GM12864 (cell line): ENCODE measurements around the gene PIP5K1C.

Experiments used
- DNase-seq: peaks from one replicate; pipeline ENCODE4 v3.0.0-alpha.2; 2011; ENCODE audit warnings: low read depth
- H3K4me3 ChIP-seq: 2 replicates; pipeline ENCODE4 v1.5.1; 2011; ENCODE audit warnings: mild to moderate bottlenecking, low read depth, low read length, control low read depth
- TF ChIP-seq, protein P1 (sequence below): IDR thresholded peaks from 2 replicates; pipeline ENCODE4 v1.5.1; 2011; ENCODE audit warnings: low read depth, mild to moderate bottlenecking, moderate library complexity, low read length, control low read depth, inconsistent platforms; ENCODE audit errors: missing control alignments

The PIP5K1C gene

DNA sequence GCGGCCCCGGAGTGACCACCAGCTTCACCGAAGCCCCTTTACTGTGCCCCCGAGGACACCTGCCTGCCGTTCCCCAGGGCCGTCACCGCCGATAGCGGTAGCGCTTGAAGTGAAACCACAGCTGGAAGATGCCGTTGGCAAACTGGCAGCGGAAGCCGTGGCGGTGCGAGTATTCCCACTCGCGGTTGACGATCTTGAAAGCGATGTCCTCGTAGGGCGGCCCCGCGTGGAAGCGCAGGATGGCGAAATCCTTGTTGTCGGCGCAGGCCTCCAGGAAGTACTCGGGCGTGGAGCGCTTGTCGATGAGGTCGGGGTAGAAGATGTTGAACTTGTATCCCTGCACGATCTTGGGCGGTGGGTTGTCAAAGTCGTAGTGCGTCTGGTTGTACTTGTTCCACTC lies 88.4 kb downstream of the PIP5K1C start:
- no peak overlapping the region for H3K4me3 ChIP-seq
- TF ChIP-seq, protein P1, sequence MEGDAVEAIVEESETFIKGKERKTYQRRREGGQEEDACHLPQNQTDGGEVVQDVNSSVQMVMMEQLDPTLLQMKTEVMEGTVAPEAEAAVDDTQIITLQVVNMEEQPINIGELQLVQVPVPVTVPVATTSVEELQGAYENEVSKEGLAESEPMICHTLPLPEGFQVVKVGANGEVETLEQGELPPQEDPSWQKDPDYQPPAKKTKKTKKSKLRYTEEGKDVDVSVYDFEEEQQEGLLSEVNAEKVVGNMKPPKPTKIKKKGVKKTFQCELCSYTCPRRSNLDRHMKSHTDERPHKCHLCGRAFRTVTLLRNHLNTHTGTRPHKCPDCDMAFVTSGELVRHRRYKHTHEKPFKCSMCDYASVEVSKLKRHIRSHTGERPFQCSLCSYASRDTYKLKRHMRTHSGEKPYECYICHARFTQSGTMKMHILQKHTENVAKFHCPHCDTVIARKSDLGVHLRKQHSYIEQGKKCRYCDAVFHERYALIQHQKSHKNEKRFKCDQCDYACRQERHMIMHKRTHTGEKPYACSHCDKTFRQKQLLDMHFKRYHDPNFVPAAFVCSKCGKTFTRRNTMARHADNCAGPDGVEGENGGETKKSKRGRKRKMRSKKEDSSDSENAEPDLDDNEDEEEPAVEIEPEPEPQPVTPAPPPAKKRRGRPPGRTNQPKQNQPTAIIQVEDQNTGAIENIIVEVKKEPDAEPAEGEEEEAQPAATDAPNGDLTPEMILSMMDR: no peak
- no peak for DNase-seq

DNA sequence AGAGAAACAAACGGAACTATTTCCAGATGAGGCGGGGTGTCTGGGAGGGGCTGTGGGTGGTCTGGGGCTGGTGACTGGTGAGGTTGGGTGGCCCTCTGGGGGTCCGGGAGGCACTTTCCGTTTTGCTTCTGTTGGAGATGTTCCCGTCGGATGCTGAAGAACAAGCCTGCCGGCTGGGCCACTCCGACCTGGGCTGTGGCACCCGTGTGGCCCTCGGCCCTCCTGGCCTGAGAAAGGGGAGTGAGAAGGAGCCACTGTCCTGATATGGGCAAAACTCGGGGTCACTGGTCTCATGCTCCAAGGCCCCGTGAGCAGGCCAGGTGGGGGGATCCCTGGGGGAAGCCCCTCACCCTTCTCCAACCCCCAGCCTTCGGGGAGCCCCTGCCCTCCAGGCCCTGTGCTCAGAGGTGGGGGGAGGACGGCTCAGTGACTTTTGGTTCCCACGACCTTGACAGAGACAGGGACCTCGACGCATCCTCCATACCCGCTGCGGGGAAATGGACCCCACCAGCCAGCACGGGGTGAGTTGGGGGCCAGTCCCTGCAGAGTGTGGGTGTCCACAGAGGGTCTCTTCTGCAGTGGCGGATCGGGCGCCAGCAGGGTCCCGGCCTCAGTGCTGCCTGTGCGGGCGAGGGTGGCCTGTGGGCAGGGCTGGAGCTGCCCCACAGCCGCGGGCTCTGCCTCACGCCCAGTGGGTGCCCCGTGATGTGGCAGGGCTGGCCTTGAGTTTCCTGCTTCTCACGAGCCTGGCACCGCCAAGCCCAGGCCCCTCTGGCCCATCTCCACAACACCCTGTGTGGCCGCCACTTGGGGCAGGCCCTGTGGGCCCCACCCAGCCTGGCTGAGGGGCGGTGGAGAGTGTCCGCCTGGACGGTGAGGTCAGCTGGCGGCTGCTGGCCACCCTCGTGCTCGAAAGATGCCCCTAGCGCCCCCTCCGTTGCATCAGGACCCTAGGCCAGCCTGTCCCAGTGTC lies 89.2 kb downstream of the PIP5K1C start:
- H3K4me3 ChIP-seq: no peak overlapping the region
- TF ChIP-seq, protein P1: no peak
- DNase-seq: no peak

DNA sequence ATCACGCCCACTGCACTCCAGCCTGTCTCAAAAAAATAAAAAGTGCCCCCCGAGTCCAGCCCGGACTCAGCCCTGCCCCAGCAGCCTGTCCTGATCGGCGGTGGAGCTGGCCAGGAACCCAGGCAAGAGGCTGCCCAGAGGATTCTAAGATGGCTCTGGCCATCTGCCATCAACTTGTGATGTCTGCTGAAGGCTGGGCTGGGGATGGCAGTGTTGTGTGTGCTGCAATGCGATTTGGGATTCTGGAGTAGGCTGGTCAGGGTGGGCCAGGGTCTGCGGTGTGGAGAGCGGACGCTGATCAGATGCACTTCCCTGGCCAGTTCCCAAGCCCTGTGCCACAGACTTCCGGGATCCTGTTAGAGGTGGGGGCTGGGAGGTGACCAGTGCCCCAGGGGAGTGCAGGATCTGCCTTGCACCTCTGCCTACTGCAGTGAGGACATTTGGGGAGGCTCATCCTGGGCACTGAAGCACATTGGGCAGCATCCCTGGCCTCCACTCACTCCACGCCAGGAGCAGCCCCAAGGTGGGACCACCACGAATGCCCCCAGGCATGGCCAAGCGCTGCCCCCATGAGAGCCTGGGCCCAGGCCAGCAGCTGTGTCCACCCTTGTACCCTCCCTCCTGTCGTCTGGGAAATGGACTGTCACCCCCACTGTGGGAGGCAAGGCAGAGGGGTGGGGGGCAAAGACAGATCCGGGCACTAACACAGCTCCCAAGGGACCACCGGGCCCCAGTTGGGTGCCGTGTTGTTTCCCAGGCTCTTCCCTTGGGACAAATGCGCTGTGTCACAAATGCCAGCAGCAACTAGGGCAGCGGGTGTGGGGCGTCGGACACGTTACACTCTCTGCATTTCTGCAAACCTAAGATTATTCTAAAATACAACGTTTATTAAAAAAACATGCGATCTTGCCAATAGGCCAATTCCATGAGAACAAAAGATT lies 90.2 kb downstream of the PIP5K1C start:
- TF ChIP-seq, protein P1: no peak
- no peak for DNase-seq

DNA sequence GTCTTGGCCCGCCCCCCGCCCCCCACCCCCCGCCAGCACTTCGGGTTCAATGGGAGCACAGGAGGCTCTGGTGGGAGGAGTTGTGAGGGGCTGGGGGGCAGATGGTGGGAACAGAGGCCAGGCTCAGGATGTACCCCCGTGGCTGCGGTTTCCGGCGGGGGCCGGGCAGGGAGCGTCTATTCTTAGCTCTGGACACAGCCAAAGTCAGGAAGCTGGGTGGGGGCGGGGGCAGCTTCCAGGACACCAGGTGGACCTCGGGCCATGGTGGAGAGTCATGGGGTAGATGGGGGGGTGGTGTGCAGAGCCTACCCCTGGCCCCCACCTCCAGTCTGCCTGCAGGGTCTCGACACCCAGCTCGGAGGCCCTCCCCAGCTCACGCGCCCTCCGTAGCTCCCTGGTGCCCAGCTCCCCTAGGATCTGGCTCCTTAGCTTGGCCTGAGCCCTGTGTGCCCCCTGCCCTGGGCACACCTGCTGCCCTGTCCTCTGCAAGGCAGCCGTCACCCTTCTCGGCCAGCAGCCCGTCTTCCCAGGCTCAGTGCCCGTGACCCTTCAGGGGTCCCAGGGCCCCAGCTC lies 91.4 kb downstream of the PIP5K1C start:
- DNase-seq: no peak
- H3K4me3 ChIP-seq: no peak overlapping the region
- TF ChIP-seq, protein P1: no peak

More for the DNA sequence above, 90.2 kb downstream of the PIP5K1C start:
- H3K4me3 ChIP-seq: no peak overlapping the region

DNA sequence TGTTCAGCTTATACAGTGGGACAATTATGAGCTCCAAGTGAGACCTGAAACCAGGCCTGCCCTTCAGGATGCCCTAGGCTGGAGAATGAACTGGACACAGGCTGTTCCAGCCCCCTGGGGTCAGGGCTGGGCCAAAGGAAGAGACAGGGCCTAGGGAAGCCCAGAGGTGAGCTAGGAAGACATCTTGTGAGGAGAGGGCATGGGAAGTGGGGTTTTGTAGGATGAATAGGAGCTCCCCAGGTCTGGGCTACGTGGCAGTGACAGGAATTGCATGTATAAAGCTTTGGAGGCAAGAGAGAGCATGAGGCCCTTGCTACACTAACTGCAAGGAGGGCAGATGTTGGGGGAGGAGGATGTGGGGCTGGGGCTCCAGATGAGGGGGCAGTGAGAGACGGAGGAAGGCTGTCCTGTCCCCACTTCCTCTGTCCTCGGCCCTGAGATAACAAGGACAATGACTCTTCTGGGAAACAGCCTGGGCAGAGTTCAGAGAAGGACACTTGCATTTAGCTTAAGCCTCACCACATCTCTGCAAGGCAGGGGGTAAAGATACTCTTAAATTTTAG lies 92.1 kb downstream of the PIP5K1C start:
- DNase-seq: no peak
- TF ChIP-seq, protein P1: no peak
- no peak overlapping the region for H3K4me3 ChIP-seq

DNA sequence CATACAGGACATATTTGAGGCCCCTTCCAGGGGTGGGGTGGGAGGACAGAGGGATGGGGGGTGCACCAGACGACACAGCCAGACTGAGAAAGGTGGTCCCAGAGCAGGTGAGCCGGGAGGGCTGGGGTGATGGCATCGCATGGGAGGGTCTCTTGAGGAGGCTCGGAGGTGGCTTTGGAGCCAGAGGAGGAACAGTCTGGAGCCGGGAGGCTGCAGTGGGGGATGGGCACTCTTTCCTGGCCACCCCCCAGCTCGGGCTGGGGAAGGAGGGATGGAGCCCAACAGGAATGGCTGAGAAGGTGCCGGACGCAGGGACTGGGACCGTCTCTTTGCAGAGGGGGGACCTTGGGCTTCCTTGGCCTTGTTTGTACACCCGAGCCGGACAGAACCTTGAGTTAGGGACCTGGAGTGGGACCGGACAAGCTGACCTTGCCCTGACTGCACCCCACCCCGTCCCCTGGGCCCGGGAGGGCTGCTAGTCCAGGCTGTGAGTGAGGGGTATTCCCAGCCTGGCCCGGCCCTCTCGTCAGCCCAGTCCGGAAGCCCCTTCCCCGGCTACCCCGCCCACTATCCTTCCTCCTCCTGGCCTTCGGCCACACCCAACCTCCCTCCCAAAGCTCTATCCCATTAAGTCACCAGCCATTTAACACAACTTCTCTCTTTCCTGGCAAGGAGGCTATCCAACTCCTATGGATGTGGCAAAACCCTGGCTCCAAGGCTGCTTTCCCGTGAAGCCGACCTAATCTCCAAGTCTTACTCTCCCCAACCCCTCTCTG lies 92.8 kb downstream of the PIP5K1C start:
- H3K4me3 ChIP-seq: no peak overlapping the region
- TF ChIP-seq, protein P1: no peak
- no peak for DNase-seq
